Lower lobe of right lung (tissue), 2 donors: ENCODE data around the gene CCDC74B. TPM values are rescaled to one million over a fixed set of nuclear protein-coding genes. Genes with fewer than 3 reads are reported as not detected.
"Not testable (repeated sequence)": the region's sequence is repeated elsewhere in the genome, so short reads cannot be mapped to it uniquely, and the experiment has no call there.

Experiments used
- ATAC-seq, 2 donors: fragments of 200-7000 bp; cut with Tn5 transposase; one replicate each; pipeline ENCODE4 v1.9.1; 2020 to 2022; ENCODE audit warnings: mild to moderate bottlenecking in 2 of 2, moderate library complexity in 2 of 2
- DNase-seq: peaks from one replicate; pipeline ENCODE4 v3.0.0-alpha.2; 2020
- H3K27ac ChIP-seq: fragments of 200-600 bp; one replicate; pipeline ENCODE4 v1.8.0; 2022
- H3K27me3 ChIP-seq: fragments of 200-600 bp; one replicate; pipeline ENCODE4 v1.8.0; 2022; ENCODE audit warnings: low read depth
- H3K36me3 ChIP-seq: fragments of 200-600 bp; one replicate; pipeline ENCODE4 v1.8.0; 2022; ENCODE audit warnings: mild to moderate bottlenecking
- H3K4me1 ChIP-seq: fragments of 200-600 bp; one replicate; pipeline ENCODE4 v1.8.0; 2022
- H3K4me3 ChIP-seq: fragments of 200-600 bp; one replicate; pipeline ENCODE4 v1.8.0; 2022; ENCODE audit warnings: mild to moderate bottlenecking
- H3K9me3 ChIP-seq: fragments of 200-600 bp; one replicate; pipeline ENCODE4 v1.8.0; 2022
- intact Hi-C: fragments of 100-400 bp; cut with DNase I; formaldehyde crosslinking; loops from one replicate; pipeline ENCODE4 v1.11.0; 2022
- long read RNA-seq: library from polyadenylated mRNA; unstranded; transcript quantifications from one replicate; pipeline ENCODE4 v2.0.0, GENCODE V29; 2021
- total RNA-seq: library from RNA; stranded (reverse); fragmentation: NEBNext Ultra II Directional; extraction: Animal tissue kit (Norgen Biotek cat#: 25700); gene quantifications from one replicate; pipeline ENCODE4 v1.2.1, GENCODE V29; 2021
- TF ChIP-seq, protein P1 (sequence below): fragments of 200-600 bp; IDR thresholded peaks from one replicate; pipeline ENCODE4 v1.8.0; 2022; ENCODE audit warnings: antibody characterized with exemption, mild to moderate bottlenecking
- donor health status: DM: no; HTN: yes; CAD: no; lungs with severe emphysema.

Gene CCDC74B
- 7.2 TPM for total RNA-seq
- long read RNA-seq, partial matches to known transcripts: 0 of 9 reads
- long read RNA-seq, other reads (novel, unspliced or antisense): 5 of 9 reads

DNA sequence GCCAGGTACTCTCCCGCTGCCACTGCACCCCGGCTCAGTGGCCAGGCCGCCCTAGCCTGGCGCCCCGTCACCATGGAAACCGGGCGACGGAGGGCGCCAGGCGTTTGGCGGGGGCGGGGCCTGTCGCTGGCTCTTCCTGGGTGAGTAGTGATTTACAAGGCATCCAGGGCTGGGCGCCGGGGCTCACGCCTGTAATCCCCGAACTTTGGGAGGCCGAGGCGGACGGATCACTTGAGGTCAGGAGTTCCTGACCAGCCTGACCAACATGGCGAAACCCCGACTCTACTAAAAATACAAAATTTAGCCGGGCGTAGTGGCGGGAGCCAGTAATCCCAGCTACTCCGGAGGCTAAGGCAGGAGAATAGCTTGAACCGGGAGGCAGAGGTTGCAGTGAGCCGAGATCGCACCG, at the start of gene CCDC74B:
TSS of gene CCDC74B (minus strand) at position 107 of the 409 bp plus-strand sequence. CDS start 116 bp downstream, outside the sequence.
- H3K9me3 ChIP-seq, H3K27me3 ChIP-seq, H3K4me1 ChIP-seq, H3K36me3 ChIP-seq, intact Hi-C loops, H3K27ac ChIP-seq: not testable (repeated sequence)
- H3K4me3 ChIP-seq: peak within 1 kb of the TSS; percentile 36
- DNase-seq: peak; percentile 59
- ATAC-seq: peak; percentile 79 to 87

- H3K36me3 ChIP-seq, intact Hi-C loops, DNase-seq, H3K27me3 ChIP-seq, ATAC-seq, H3K4me3 ChIP-seq, H3K4me1 ChIP-seq, H3K9me3 ChIP-seq, H3K27ac ChIP-seq: not testable (repeated sequence)
Observed at GRCh38 chr2:130193824-130194223, 48.9 kb upstream of the CCDC74B start.

DNA sequence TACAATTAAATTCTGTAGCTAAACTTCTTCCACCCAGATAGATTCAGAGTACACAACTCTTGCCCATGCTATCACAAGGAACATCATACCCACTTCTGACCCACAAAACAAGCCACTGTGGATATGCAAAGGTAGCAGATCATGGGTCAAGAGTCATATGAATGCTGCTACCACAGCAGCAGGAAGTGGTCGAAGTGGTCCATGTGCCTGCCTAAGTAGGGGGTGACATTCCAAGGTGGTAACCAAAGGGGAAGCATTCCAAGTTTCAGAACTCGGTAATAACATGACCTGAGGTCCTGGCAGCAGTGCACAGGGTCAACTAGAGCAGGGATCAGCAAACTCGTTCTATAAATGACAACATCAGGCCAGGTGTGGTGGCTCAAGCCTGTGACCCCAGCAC, 47.5 kb upstream of the CCDC74B start:
- H3K9me3 ChIP-seq, H3K27ac ChIP-seq, DNase-seq, H3K4me3 ChIP-seq, intact Hi-C loops, H3K36me3 ChIP-seq, H3K4me1 ChIP-seq, H3K27me3 ChIP-seq, ATAC-seq: not testable (repeated sequence)

DNA sequence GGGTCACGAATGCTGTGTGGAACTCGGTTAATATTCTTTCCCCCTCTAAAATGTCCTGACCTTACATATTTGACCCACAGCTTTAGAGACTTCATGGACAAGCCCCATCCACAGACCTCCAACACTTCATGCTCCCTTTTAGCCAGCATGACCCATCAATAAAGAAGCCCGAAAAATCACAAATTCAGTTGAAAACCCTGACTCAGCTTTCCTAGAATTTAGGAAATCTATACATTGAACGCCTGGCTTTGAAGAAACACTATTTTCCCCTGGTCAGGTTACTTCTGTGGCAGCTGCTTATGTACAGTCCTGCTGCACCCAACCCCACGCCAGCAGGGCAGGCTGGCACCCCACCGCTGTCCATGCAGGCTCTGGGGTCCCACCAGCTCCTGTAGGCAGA, 46.4 kb upstream of the CCDC74B start:
- H3K27ac ChIP-seq, ATAC-seq, H3K27me3 ChIP-seq, H3K36me3 ChIP-seq, H3K9me3 ChIP-seq, DNase-seq, H3K4me1 ChIP-seq, H3K4me3 ChIP-seq, intact Hi-C loops: not testable (repeated sequence)

DNA sequence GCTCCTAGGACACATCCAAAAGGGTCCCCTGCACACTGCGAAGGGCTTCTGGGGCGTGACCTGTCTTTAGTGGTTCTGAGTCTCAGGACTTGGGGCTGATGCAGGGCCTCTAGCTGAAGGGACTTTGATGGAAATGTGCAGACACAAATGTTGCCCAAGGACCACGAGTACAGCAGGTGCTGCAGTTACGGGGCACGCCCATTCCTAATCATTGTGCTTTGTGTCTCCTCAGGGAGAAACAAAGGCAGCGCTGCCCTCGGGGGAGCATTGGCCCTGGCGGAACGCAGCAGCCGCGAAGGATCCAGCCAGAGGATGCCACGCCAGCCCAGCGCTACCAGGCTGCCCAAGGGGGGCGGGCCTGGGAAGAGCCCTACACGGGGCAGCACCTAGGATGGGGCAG, 45.3 kb upstream of the CCDC74B start:
- Histone ChIP-seq H3K36me3 (peaks cover 4% of the 10 kb centered on the region), H3K27me3 (no peaks in the 10 kb centered on the region), H3K27ac (no peak overlapping the region), H3K4me1 (no peaks in the 10 kb centered on the region), H3K4me3 (no peak overlapping the region), H3K9me3 (no peaks in the 10 kb centered on the region)
- TF ChIP-seq, protein P1, sequence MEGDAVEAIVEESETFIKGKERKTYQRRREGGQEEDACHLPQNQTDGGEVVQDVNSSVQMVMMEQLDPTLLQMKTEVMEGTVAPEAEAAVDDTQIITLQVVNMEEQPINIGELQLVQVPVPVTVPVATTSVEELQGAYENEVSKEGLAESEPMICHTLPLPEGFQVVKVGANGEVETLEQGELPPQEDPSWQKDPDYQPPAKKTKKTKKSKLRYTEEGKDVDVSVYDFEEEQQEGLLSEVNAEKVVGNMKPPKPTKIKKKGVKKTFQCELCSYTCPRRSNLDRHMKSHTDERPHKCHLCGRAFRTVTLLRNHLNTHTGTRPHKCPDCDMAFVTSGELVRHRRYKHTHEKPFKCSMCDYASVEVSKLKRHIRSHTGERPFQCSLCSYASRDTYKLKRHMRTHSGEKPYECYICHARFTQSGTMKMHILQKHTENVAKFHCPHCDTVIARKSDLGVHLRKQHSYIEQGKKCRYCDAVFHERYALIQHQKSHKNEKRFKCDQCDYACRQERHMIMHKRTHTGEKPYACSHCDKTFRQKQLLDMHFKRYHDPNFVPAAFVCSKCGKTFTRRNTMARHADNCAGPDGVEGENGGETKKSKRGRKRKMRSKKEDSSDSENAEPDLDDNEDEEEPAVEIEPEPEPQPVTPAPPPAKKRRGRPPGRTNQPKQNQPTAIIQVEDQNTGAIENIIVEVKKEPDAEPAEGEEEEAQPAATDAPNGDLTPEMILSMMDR: no peak
- ATAC-seq (peak in 1 of 2 donors; percentile 7), DNase-seq (no peak)
- intact Hi-C loops: no loop called here

DNA sequence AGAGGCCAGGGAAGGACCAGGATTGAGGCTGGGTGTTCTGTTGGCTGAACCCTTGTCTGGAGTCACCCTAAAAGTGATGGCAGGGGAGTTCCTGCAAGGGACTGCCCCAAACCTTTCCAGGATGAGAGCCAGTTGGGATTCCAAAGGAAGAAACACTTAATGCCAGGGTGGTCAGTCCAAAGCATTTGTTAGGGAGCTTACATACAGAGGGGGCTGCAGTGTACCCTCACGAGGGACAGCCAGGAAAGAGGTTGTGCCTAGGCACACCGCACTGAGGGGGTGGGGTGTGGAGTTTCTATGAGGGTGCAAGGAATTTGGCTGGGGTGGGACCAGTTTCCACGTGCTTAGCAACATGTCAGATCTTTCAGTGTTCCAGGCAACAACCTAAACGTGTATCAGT, 44.0 kb upstream of the CCDC74B start:
- H3K4me1 ChIP-seq, ATAC-seq, H3K27me3 ChIP-seq, H3K4me3 ChIP-seq, DNase-seq, H3K9me3 ChIP-seq, intact Hi-C loops, H3K36me3 ChIP-seq, H3K27ac ChIP-seq: not testable (repeated sequence)

GRCh38 chr2:130187859-130188792, 43.2 kb upstream of the CCDC74B start:
- H3K27ac ChIP-seq, H3K4me1 ChIP-seq, H3K27me3 ChIP-seq, intact Hi-C loops, DNase-seq, H3K36me3 ChIP-seq, H3K9me3 ChIP-seq, ATAC-seq, H3K4me3 ChIP-seq: not testable (repeated sequence)

GRCh38 chr2:130187268-130187667, 42.4 kb upstream of the CCDC74B start:
- TF ChIP-seq, protein P1: no peak
- no peak overlapping the region for H3K4me3 ChIP-seq
- peaks cover 4% of the 10 kb centered on the region for H3K36me3 ChIP-seq
- H3K27ac ChIP-seq: no peak overlapping the region
- peaks cover 10% of the 10 kb centered on the region for H3K4me1 ChIP-seq
- DNase-seq (no peak), ATAC-seq (no peak)
- intact Hi-C loops: no loop called here
- H3K27me3 ChIP-seq: no peaks in the 10 kb centered on the region
- H3K9me3 ChIP-seq: no peaks in the 10 kb centered on the region
